K562 (cell line): ENCODE measurements around the gene RNH1. TPM values are rescaled to one million over a fixed set of nuclear protein-coding genes. Genes with fewer than 3 reads are reported as not detected.

Experiments used
- ATAC-seq: fragments of 200-7000 bp; cut with Tn5 transposase; 3 replicates; pipeline ENCODE4 v1.9.1; 2020; ENCODE audit warnings: moderate library complexity
- BruUV-seq: library from RNA; stranded (reverse); fragments of 400-500 nt; replicated peaks from 2 replicates; lab custom pipeline; 2021; lab: Mats Ljungman, UMichigan
- CTCF ChIA-PET: fragments of 300-600 bp; formaldehyde crosslinking; extraction: SDS; loops from one replicate; lab custom pipeline; 2021; ENCODE audit warnings: low intra/inter-chr PET ratio; lab: Yijun Ruan, JAX
- POLR2A ChIA-PET: fragments of 300-600, 350-650 bp; sonication (Branson Sonifier 250); formaldehyde crosslinking; extraction: SDS; loops from one replicate; lab custom pipeline; 2021; ENCODE audit warnings: antibody characterized with exemption, inconsistent platforms; lab: Yijun Ruan, JAX
- DNase-seq, 4 experiments: peaks; one replicate each; pipeline versions ENCODE4 v3.0.0 to v3.0.0-alpha.2; 2011 to 2018; ENCODE audit warnings: low spot score in 3 of 4, mixed read lengths in 3 of 4; ENCODE audit errors: extremely low read depth in 1 of 4
- FAIRE-seq: peaks from 2 replicates; lab custom pipeline; 2011; peaks lifted over from hg19 to GRCh38; lab: Jason Lieb, UNC
- H2AFZ ChIP-seq: 2 replicates; pipeline ENCODE4 v1.6.0; 2011; ENCODE audit warnings: low read depth, low read length, control low read depth, inconsistent platforms
- H3K27ac ChIP-seq: fragments of 200-600 bp; 3 replicates; pipeline ENCODE4 v1.8.0; 2011; ENCODE audit warnings: low read depth, mild to moderate bottlenecking, control low read depth, inconsistent platforms, low read length, moderate library complexity, mixed read lengths; ENCODE audit errors: extremely low read depth
- H3K27me3 ChIP-seq, 2 experiments: fragments of 300-600 bp in 1 of 2; 2 replicates in 1 of 2; 3 replicates in 1 of 2; pipeline versions ENCODE4 v1.6.0 to v1.8.0; 2011; ENCODE audit warnings: inconsistent platforms in 2 of 2, low read length in 2 of 2, mild to moderate bottlenecking in 1 of 2, mixed read lengths in 1 of 2, moderate library complexity in 1 of 2; ENCODE audit not compliant: control insufficient read depth in 2 of 2, insufficient read depth in 2 of 2
- H3K36me3 ChIP-seq: fragments of 300-600 bp; 3 replicates; pipeline ENCODE4 v1.8.0; 2011; ENCODE audit warnings: mild to moderate bottlenecking, low read length, inconsistent platforms; ENCODE audit not compliant: control insufficient read depth, insufficient read depth
- H3K4me1 ChIP-seq, 2 experiments: fragments of 200-600 bp in 1 of 2; replicated peaks in 1 of 2; 2 replicates in 1 of 2; 3 replicates in 1 of 2; pipeline versions ENCODE4 v1.5.1 to v1.8.0; 2011; ENCODE audit warnings: inconsistent platforms in 2 of 2, low read length in 2 of 2, mild to moderate bottlenecking in 1 of 2, mixed read lengths in 1 of 2, moderate library complexity in 1 of 2; ENCODE audit not compliant: control insufficient read depth in 2 of 2, insufficient read depth in 2 of 2
- H3K4me2 ChIP-seq: 2 replicates; pipeline ENCODE4 v1.6.1; 2011; ENCODE audit warnings: low read length, control low read depth, inconsistent platforms, mixed read lengths; ENCODE audit not compliant: insufficient read depth
- H3K4me3 ChIP-seq: fragments of 200-600 bp; sonication (generic), shearing (Covaris generic); 2 replicates; pipeline ENCODE4 v1.5.1; 2016; ENCODE audit warnings: control low read depth, inconsistent platforms
- H3K79me2 ChIP-seq: fragments of 200-600 bp; 3 replicates; pipeline ENCODE4 v1.8.0; 2011; ENCODE audit warnings: low read length, inconsistent platforms; ENCODE audit not compliant: control insufficient read depth, insufficient read depth
- H3K9ac ChIP-seq, 2 experiments: 2 replicates each; pipeline versions ENCODE4 v1.6.0 to v1.6.1; 2011; ENCODE audit warnings: low read depth in 2 of 2, low read length in 2 of 2, control low read depth in 1 of 2, inconsistent platforms in 1 of 2, mild to moderate bottlenecking in 1 of 2, mixed read lengths in 1 of 2; ENCODE audit not compliant: insufficient read depth in 1 of 2
- H3K9me1 ChIP-seq: one replicate; pipeline ENCODE4 v1.6.0; 2011; ENCODE audit warnings: inconsistent platforms, mild to moderate bottlenecking, low read length, moderate library complexity; ENCODE audit not compliant: control insufficient read depth, insufficient read depth
- H3K9me3 ChIP-seq: replicated peaks from 2 replicates; pipeline ENCODE4 v1.5.1; 2011; ENCODE audit warnings: low read depth, low read length, inconsistent platforms; ENCODE audit not compliant: control insufficient read depth, insufficient read depth
- H4K20me1 ChIP-seq: replicated peaks from 2 replicates; pipeline ENCODE4 v1.6.1; 2011; ENCODE audit warnings: low read length, inconsistent platforms, mixed read lengths; ENCODE audit not compliant: control insufficient read depth, insufficient read depth
- BCL6 ChIP-seq: fragments of 250-450 bp; sonication (Bioruptor Pico); IDR thresholded peaks from 2 replicates; pipeline ENCODE4 v1.4.0; 2020
- BCOR ChIP-seq: fragments of 450-650 bp; IDR thresholded peaks from 2 replicates; pipeline ENCODE4 v1.6.1; 2016
- BDP1 ChIP-seq: IDR thresholded peaks from 3 replicates; pipeline ENCODE4 v1.6.1; 2011; ENCODE audit not compliant: insufficient read length, insufficient read depth
- BRCA1 ChIP-seq, 2 experiments: fragments of 450-650 bp in 1 of 2; sonication (generic) in 1 of 2; formaldehyde crosslinking in 1 of 2; IDR thresholded peaks; 2 replicates each; pipeline versions ENCODE4 v1.5.0 to v1.6.1; 2017 to 2020; ENCODE audit warnings: mild to moderate bottlenecking in 1 of 2, missing genetic modification reagents in 1 of 2
- POLR2G ChIP-seq: fragments of 200-400 bp; formaldehyde crosslinking; IDR thresholded peaks from 2 replicates; pipeline ENCODE4 v1.6.1; 2017; ENCODE audit warnings: low read depth, mild to moderate bottlenecking, antibody characterized with exemption, low read length, moderate library complexity
- POLR3G ChIP-seq: IDR thresholded peaks from 2 replicates; pipeline ENCODE4 v1.6.1; 2011; ENCODE audit not compliant: insufficient read length, insufficient replicate concordance; ENCODE audit errors: extremely low read depth
- RBM17 ChIP-seq: fragments of 200-400 bp; formaldehyde crosslinking; IDR thresholded peaks from 2 replicates; pipeline ENCODE4 v1.6.1; 2017; ENCODE audit warnings: low read depth, mild to moderate bottlenecking, low read length, borderline replicate concordance
- TARDBP ChIP-seq: fragments of 450-650 bp; IDR thresholded peaks from 2 replicates; pipeline ENCODE4 v1.6.1; 2016
- WGBS: fragments of 100-300 bp; shearing (Covaris generic); methylation state at CpG from one replicate; pipeline ENCODE4 v1.1.6; 2016; ENCODE audit warnings: low coverage, mixed read lengths; ENCODE audit not compliant: insufficient coverage; ENCODE audit errors: missing lambda C conversion rate; 5-methylcytosine and 5-hydroxymethylcytosine counted together
- in situ Hi-C: fragments of 300-500 bp; cut with MboI; formaldehyde crosslinking; loops from 4 replicates; pipeline ENCODE4 v1.15.0; 2018; ENCODE audit warnings: inconsistent platforms, mixed read lengths
- intact Hi-C: fragments of 100-400 bp; cut with micrococcal nuclease; formaldehyde crosslinking; loops from 2 replicates; pipeline ENCODE4 v1.14.2; 2022
- polyA plus RNA-seq, 8 experiments: library from polyadenylated mRNA; depleted of rRNA in 4 of 8; stranded (reverse) in 5 of 8; unstranded in 3 of 8; fragments of >200 nt; fragmentation: Nextera tagmentation in 2 of 8; fragmentation: Illumina TruSeq in 1 of 8; extraction: Ambion mirVana in 2 of 8; extraction: Trizol in 1 of 8; gene quantifications; 2 replicates each; pipeline versions ENCODE4 v1.2.1 to v1.2.3, GENCODE V29; 2011 to 2014; ENCODE audit warnings: inconsistent platforms in 1 of 8, missing spikeins in 1 of 8
- total RNA-seq, 7 experiments: library from RNA; depleted of rRNA in 6 of 7; stranded (reverse); fragments of >200 nt in 6 of 7; fragmentation: Illumina TruSeq in 2 of 7; extraction: Trizol in 2 of 7; gene quantifications; 2 replicates each; pipeline versions ENCODE4 v1.2.1 to v1.2.3, GENCODE V29; 2011 to 2021; ENCODE audit warnings: low replicate concordance in 1 of 7

The RNH1 gene
- total and polyA plus RNA-seq, 9 of the 15 experiments (the other 6 are each of a cell fraction or from before 2014, with no cell fraction given), result 2.5 to 160 (median 44.3) TPM

DNA sequence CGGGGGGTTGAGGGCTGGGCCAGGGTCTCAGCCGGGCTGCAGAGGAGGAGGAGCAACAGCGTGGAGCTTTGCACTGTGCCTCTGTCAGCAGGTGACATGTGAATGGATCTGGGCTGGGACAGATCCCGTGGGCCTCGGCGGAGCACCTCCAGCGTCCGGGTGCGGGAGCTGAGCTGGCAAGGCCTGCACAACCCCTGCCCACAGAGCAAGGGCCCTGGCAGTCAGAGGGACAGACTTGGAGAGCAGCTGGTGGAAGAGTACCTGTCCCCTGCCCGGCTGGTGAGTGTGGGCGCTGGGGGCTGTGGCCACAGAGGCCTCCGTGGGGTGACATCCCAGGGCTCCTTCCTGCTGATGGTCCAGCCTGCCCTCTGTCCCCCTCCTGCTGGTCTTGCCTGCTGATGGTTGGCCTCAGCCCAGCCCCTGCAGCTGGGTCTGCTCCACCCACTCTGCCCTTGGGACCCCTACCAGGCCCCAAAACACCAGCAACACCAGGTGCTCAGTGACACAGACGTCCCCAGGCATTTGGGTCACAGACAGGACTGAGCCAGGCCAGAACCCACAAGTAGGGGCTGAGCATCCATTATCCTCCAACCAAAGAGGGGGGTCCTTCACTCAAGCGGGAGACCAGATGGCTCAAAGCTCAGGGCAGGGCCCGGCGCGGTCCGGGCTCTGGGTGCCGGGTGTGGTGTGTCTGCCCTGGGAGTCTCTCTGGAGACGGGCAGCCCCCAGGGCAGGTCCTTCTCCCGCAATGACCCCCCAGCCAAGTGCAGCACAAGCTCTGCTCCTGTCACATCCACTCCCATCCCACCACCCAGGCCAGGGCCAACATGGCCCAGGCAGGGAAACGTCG is 33.8 kb upstream of the RNH1 start:
- Histone ChIP-seq H3K27me3 (no peaks in the 10 kb centered on the region), H3K9ac (peak overlapping the region in 1 of 2 experiments; percentile 50; a peak in 2 of 4 replicates), H3K27ac (no peak overlapping the region), H3K79me2 (no peaks in the 10 kb centered on the region; the same call in 2 of the 3 replicates), H3K4me3 (no peak overlapping the region), H4K20me1 (no peaks in the 10 kb centered on the region), H3K9me3 (no peaks in the 10 kb centered on the region), H3K4me1 (peaks cover 17 to 67% of the 10 kb centered on the region in 2 experiments), H3K36me3 (no peaks in the 10 kb centered on the region), H3K4me2 (no peak overlapping the region)
- WGBS, result 81% methylated on average over 18 of the region's 23 CpGs
- CTCF ChIA-PET, result no interaction called here
- in situ Hi-C loops, result no loop called here
- intact Hi-C loops, result no loop called here
- ATAC-seq (no peak), DNase-seq (no peak), FAIRE-seq (no peak)
- POLR2A ChIA-PET, result interaction anchor here (1.4 to 2.1 kb wide), 3 partner anchors 10 to 32 kb away, joined by 3 to 8 read pairs (median 4); no protein-coding TSS in a partner anchor
- no TSS peak for BruUV-seq
- TF ChIP-seq BDP1 (no peak), POLR2G (peak; percentile 25; the same call in 1 of the 2 replicates)
- TF ChIP-seq, all 486 proteins: peak for 1
- Histone ChIP-seq H3K9me1 (peaks cover 3% of the 10 kb centered on the region), H2AFZ (no peak overlapping the region)

DNA sequence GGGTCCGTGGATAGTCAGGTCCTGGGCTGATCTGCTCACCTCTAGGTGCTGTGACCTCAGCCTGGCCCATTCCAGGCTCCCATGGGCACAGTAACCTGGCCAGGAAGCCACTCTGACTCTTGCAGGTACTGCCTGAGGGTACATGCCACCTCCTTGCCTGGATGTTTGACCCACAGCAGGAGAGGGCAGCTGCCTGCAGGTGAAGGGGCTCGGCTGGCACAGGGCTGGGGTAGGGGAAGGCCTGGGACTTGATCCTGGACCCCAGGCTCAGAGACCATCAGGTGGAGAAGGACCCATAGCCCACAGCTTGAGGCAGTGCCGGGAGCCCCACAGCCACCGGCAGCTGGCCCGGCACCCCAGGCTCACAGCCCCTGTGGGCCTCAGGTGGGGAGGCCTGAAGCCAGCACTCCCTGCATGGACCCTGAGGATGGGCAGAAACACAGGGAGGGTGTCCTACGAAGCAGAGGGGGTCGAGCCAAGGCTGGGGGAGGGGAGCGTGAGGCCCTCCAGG is 33.0 kb upstream of the RNH1 start:
- intact Hi-C loops, result no loop called here
- no peak for ATAC-seq
- no TSS peak for BruUV-seq

More for the DNA sequence above, 33.0 kb upstream of the RNH1 start:
- no peak for FAIRE-seq
- H2AFZ ChIP-seq, result no peak overlapping the region
- POLR2A ChIA-PET, result interaction anchor here (0.6 to 2.1 kb wide), 2 partner anchors 11 to 92 kb away, joined by 3 to 8 read pairs; no protein-coding TSS in a partner anchor
- H3K9me3 ChIP-seq, result no peaks in the 10 kb centered on the region
- H3K4me3 ChIP-seq, result no peak overlapping the region
- CTCF ChIA-PET, result no interaction called here
- H3K9me1 ChIP-seq, result peaks cover 3% of the 10 kb centered on the region
- WGBS, result 64% methylated on average over 7 of the region's 8 CpGs
- H4K20me1 ChIP-seq, result no peaks in the 10 kb centered on the region
- TF ChIP-seq POLR3G, result no peak
- TF ChIP-seq BCL6 (CRISPR knock-in tag), result no peak
- TF ChIP-seq BCOR, result no peak
- TF ChIP-seq TARDBP, result no peak
- TF ChIP-seq BRCA1 (IDR thresholded peaks at IDR 0.05), result no peak
- no peak for TF ChIP-seq BRCA1 (CRISPR knock-in tag; IDR thresholded peaks at IDR 0.05)
- no peak for TF ChIP-seq RBM17
- TF ChIP-seq, all 486 proteins: peak for 0
- in situ Hi-C loops, result no loop called here
- Histone ChIP-seq H3K4me2 (no peak overlapping the region), H3K27me3 (no peaks in the 10 kb centered on the region), H3K9ac (peak overlapping the region in 1 of 2 experiments; percentile 79; a peak in 2 of 4 replicates), H3K27ac (no peak overlapping the region), H3K79me2 (no peaks in the 10 kb centered on the region; the same call in 2 of the 3 replicates), H3K4me1 (peaks cover 17 to 65% of the 10 kb centered on the region in 2 experiments), H3K36me3 (no peaks in the 10 kb centered on the region)
- no peak for DNase-seq
